Caco-2 (cell line): ENCODE results near the gene HMCN1. TPM values are rescaled to one million over a fixed set of nuclear protein-coding genes. Genes with fewer than 3 reads are reported as not detected.

ENCODE experiments used
- BruUV-seq: library from RNA; stranded (reverse); fragments of 400-500 nt; replicated peaks from 2 replicates; lab custom pipeline; 2021; lab: Mats Ljungman, UMichigan
- CTCF ChIA-PET: fragments of 300-600 bp; sonication (Branson Sonifier 250); formaldehyde crosslinking; loops from one replicate; lab custom pipeline; 2022; ENCODE audit warnings: antibody characterized with exemption; lab: Charles Lee
- POLR2A ChIA-PET: fragments of 300-600 bp; sonication (Branson Sonifier 250); formaldehyde crosslinking; loops from one replicate; lab custom pipeline; 2022; ENCODE audit warnings: antibody characterized with exemption; lab: Charles Lee
- DNase-seq, 2 experiments: peaks; one replicate each; pipeline versions ENCODE4 v3.0.0 to v3.0.0-alpha.2; 2020 to 2022
- H3K27me3 ChIP-seq: replicated peaks from 2 replicates; pipeline ENCODE4 v1.6.0; 2011; ENCODE audit warnings: low read length; ENCODE audit not compliant: control insufficient read depth, insufficient read depth
- H3K36me3 ChIP-seq: 2 replicates; pipeline ENCODE4 v1.5.1; 2011; ENCODE audit warnings: low read length; ENCODE audit not compliant: control insufficient read depth, insufficient read depth
- H3K4me1 ChIP-seq: fragments of 250-450 bp; sonication (Bioruptor Pico); 2 replicates; pipeline ENCODE4 v1.5.1; 2020; ENCODE audit warnings: mild to moderate bottlenecking
- H3K4me3 ChIP-seq: 2 replicates; pipeline ENCODE4 v1.5.1; 2011; ENCODE audit warnings: low read depth, mild to moderate bottlenecking, control low read depth, low read length
- H3K9me3 ChIP-seq: fragments of 250-450 bp; sonication (Bioruptor Pico); 2 replicates; pipeline ENCODE4 v1.5.1; 2020; ENCODE audit warnings: mild to moderate bottlenecking, moderate library complexity
- H3K27ac Mint-ChIP-seq: one replicate; pipeline ENCODE4 v1.8.0; 2022; ENCODE audit warnings: mixed read lengths; ENCODE audit not compliant: unreplicated experiment
- H3K27me3 Mint-ChIP-seq: one replicate; pipeline ENCODE4 v1.8.0; 2022; ENCODE audit warnings: mixed read lengths; ENCODE audit not compliant: insufficient read depth, unreplicated experiment
- H3K36me3 Mint-ChIP-seq: one replicate; pipeline ENCODE4 v1.8.0; 2022; ENCODE audit warnings: mild to moderate bottlenecking, mixed read lengths; ENCODE audit not compliant: insufficient read depth, unreplicated experiment
- H3K4me1 Mint-ChIP-seq: one replicate; pipeline ENCODE4 v1.8.0; 2022; ENCODE audit warnings: low read depth, mixed read lengths; ENCODE audit not compliant: unreplicated experiment
- H3K4me3 Mint-ChIP-seq: one replicate; pipeline ENCODE4 v1.8.0; 2022; ENCODE audit warnings: mild to moderate bottlenecking, moderate library complexity, mixed read lengths; ENCODE audit not compliant: unreplicated experiment
- H3K9me3 Mint-ChIP-seq: one replicate; pipeline ENCODE4 v1.8.0; 2022; ENCODE audit warnings: mixed read lengths; ENCODE audit not compliant: unreplicated experiment
- intact Hi-C: fragments of 100-400 bp; cut with micrococcal nuclease; formaldehyde crosslinking; loops from one replicate; pipeline ENCODE4 v1.10.0; 2022; ENCODE audit not compliant: unreplicated experiment
- total RNA-seq: library from RNA; stranded (reverse); gene quantifications from 2 replicates; pipeline ENCODE4 v1.2.3, GENCODE V29; 2022
- TF ChIP-seq, protein P1 (sequence below), 2 experiments: fragments of 200-600 bp in 1 of 2; IDR thresholded peaks; 1 replicate in 1 of 2; 2 replicates in 1 of 2; pipeline versions ENCODE4 v1.5.1 to v1.8.0; 2011 to 2022; ENCODE audit warnings: antibody characterized with exemption in 1 of 2, control low read depth in 1 of 2, inconsistent platforms in 1 of 2, low read depth in 1 of 2, low read length in 1 of 2, mild to moderate bottlenecking in 1 of 2, moderate library complexity in 1 of 2; ENCODE audit not compliant: insufficient read depth in 1 of 2, severe bottlenecking in 1 of 2, unreplicated experiment in 1 of 2

HMCN1 gene
- total RNA-seq, 1 experiment from 2014 or later, result 0.02 TPM

DNA sequence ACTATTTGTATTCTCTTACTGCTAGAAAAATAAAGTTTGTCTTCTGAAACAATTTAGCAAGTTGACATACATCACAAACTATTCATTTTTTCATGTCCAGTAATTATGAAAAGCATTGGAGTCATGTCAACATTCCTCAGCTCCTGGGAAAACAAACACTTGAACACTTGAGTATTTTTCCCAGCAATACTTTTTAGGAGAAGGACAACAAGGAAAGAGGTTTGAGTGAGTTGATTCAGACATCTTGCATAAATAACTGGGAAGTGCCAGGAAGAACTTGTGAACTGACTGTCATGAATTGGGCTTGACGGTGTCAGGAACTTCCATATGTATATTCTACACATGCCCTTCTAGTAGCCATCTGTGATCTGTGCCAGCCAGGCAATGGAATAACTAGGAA is 195.6 kb downstream of the HMCN1 start:
- H3K9me3 Mint-ChIP-seq, result no peaks in the 10 kb centered on the region
- H3K4me1 Mint-ChIP-seq, result no peaks in the 10 kb centered on the region
- POLR2A ChIA-PET, result no interaction called here

DNA sequence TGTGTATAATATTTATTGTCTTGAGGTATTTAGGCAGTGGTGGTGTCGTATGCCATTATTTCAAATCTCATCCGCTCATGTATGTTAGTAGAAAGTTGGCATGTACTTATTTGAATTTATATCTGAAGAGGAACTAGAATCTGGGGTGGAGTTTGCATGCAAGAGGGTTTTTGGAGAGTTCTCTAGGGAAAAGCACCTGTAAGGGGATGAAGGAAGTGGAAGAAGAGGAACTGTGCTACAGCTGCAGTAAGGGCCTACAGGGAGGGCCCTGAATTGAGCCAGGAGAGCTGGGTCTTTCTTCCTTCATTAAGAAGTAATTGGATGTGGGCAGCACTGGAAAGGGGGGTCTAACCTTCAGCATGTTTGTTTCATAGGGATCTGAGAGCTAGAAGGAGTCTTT is 197.2 kb downstream of the HMCN1 start:
- H3K27me3 ChIP-seq, result no peaks in the 10 kb centered on the region
- no TSS peak for BruUV-seq
- no peak overlapping the region for H3K4me3 Mint-ChIP-seq
- DNase-seq, result no peak
- TF ChIP-seq, protein P1, sequence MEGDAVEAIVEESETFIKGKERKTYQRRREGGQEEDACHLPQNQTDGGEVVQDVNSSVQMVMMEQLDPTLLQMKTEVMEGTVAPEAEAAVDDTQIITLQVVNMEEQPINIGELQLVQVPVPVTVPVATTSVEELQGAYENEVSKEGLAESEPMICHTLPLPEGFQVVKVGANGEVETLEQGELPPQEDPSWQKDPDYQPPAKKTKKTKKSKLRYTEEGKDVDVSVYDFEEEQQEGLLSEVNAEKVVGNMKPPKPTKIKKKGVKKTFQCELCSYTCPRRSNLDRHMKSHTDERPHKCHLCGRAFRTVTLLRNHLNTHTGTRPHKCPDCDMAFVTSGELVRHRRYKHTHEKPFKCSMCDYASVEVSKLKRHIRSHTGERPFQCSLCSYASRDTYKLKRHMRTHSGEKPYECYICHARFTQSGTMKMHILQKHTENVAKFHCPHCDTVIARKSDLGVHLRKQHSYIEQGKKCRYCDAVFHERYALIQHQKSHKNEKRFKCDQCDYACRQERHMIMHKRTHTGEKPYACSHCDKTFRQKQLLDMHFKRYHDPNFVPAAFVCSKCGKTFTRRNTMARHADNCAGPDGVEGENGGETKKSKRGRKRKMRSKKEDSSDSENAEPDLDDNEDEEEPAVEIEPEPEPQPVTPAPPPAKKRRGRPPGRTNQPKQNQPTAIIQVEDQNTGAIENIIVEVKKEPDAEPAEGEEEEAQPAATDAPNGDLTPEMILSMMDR (IDR thresholded peaks at IDR 0.05; ENCODE audit: insufficient read depth in 1 of 2, low read depth in 1 of 2, low read length in 1 of 2, severe bottlenecking in 1 of 2, unreplicated experiment in 1 of 2), result no peak
- H3K36me3 ChIP-seq, result no peaks in the 10 kb centered on the region
- no peaks in the 10 kb centered on the region for H3K9me3 ChIP-seq
- intact Hi-C loops, result no loop called here
- H3K36me3 Mint-ChIP-seq, result no peaks in the 10 kb centered on the region
- H3K27ac Mint-ChIP-seq, result no peak overlapping the region
- H3K4me1 ChIP-seq, result no peaks in the 10 kb centered on the region
- H3K4me3 ChIP-seq, result no peak overlapping the region
- no peaks in the 10 kb centered on the region for H3K9me3 Mint-ChIP-seq
- ChIA-PET CTCF (no interaction called here), POLR2A (no interaction called here)
- H3K27me3 Mint-ChIP-seq, result peaks cover 5% of the 10 kb centered on the region
- H3K4me1 Mint-ChIP-seq, result no peaks in the 10 kb centered on the region

More for the DNA sequence above, 195.6 kb downstream of the HMCN1 start:
- H3K9me3 ChIP-seq, result no peaks in the 10 kb centered on the region
- CTCF ChIA-PET, result no interaction called here
- Mint-ChIP-seq H3K36me3 (no peaks in the 10 kb centered on the region), H3K27me3 (peaks cover 10% of the 10 kb centered on the region), H3K27ac (no peak overlapping the region), H3K4me3 (no peak overlapping the region)
- intact Hi-C loops, result no loop called here
- TF ChIP-seq, protein P1 (IDR thresholded peaks at IDR 0.05; ENCODE audit: insufficient read depth in 1 of 2, low read depth in 1 of 2, low read length in 1 of 2, severe bottlenecking in 1 of 2, unreplicated experiment in 1 of 2), result no peak
- DNase-seq, result no peak
- H3K4me1 ChIP-seq, result no peaks in the 10 kb centered on the region
- no peaks in the 10 kb centered on the region for H3K27me3 ChIP-seq
- BruUV-seq, result no TSS peak
- H3K36me3 ChIP-seq, result no peaks in the 10 kb centered on the region
- no peak overlapping the region for H3K4me3 ChIP-seq

DNA sequence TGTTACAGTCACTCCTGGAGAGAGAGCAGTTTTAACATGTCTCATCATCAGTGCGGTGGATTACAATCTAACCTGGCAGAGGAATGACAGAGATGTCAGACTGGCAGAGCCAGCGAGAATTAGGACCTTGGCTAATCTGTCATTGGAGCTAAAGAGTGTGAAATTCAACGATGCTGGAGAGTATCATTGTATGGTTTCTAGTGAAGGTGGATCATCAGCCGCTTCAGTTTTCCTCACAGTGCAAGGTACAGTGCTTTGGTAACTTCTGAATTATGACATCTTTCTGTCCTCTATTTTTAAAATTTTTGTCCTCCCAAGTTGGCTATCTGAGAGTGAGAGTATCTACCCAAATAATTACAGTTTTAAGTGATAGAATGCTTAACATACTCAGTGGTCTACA is 199.4 kb downstream of the HMCN1 start:
- Histone ChIP-seq H3K4me3 (no peak overlapping the region), H3K4me1 (no peaks in the 10 kb centered on the region), H3K36me3 (no peaks in the 10 kb centered on the region), H3K27me3 (no peaks in the 10 kb centered on the region), H3K9me3 (no peaks in the 10 kb centered on the region)
- Mint-ChIP-seq H3K27me3 (peaks cover 4% of the 10 kb centered on the region), H3K9me3 (no peaks in the 10 kb centered on the region), H3K4me1 (no peaks in the 10 kb centered on the region), H3K4me3 (no peak overlapping the region), H3K36me3 (no peaks in the 10 kb centered on the region), H3K27ac (no peak overlapping the region)
- intact Hi-C loops, result no loop called here
- ChIA-PET CTCF (no interaction called here), POLR2A (no interaction called here)
- no TSS peak for BruUV-seq
- TF ChIP-seq, protein P1 (IDR thresholded peaks at IDR 0.05; ENCODE audit: insufficient read depth in 1 of 2, low read depth in 1 of 2, low read length in 1 of 2, severe bottlenecking in 1 of 2, unreplicated experiment in 1 of 2), result no peak
- DNase-seq, result no peak
